MV-4-11 (cell line): Measurements from ENCODE around the gene ZNF189.

ENCODE experiments used
- DNase-seq: peaks from one replicate; lab custom pipeline; 2025; lab: John Stamatoyannopoulos, UW

The ZNF189 gene

GRCh38 chr9:101419863-101420262 lies 21.2 kb downstream of the ZNF189 start:
- DNase-seq: no peak

- no peak for DNase-seq
Observed at GRCh38 chr9:101421653-101422065, 23.0 kb downstream of the ZNF189 start.

GRCh38 chr9:101427358-101427757 lies 28.7 kb downstream of the ZNF189 start:
- DNase-seq: no peak

- no peak for DNase-seq
Observed at GRCh38 chr9:101427957-101428655, 29.5 kb downstream of the ZNF189 start.

- no peak for DNase-seq
Observed at GRCh38 chr9:101428909-101429308, 30.3 kb downstream of the ZNF189 start.

DNA sequence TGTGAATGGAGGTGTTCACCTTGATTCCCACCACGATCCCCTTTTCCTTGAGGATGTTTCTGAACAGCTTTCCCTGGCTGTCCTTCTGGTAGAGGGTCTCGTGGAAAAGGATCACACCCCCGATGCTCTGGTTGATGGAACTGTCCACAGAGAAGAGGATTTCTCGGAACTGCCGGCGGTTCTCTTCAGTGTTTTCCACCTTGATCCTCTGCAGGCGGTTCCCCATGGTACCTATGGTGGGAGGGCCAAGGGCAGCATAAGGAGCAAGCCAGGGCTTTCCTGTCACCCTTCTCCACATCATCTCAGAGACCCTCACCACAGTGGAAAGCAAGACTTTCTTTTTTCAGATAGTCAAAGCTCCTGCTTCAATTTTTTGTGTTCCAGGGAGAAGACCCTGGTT lies 31.1 kb downstream of the ZNF189 start:
- DNase-seq: no peak

DNA sequence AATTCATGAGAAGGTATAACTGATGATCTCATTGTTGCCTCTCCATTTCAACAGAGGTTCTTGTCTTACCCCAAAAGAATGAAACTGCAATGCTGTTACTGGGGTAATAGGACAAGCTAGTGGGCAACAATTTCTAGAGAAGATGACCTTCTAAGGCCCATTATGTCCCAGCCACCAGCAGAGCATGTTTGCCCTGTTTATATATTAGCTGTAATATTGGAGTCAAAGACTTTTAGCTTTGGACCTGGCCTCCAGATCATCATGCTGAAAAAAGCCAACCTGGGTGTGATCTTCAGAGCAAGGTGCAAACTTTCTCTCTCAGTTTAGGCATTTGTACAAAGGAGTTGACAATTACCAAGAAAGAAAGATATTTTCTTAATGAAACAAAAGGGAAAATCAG lies 33.5 kb downstream of the ZNF189 start:
- DNase-seq: no peak

- no peak for DNase-seq
Observed at GRCh38 chr9:101432740-101433139, 34.1 kb downstream of the ZNF189 start.

DNA sequence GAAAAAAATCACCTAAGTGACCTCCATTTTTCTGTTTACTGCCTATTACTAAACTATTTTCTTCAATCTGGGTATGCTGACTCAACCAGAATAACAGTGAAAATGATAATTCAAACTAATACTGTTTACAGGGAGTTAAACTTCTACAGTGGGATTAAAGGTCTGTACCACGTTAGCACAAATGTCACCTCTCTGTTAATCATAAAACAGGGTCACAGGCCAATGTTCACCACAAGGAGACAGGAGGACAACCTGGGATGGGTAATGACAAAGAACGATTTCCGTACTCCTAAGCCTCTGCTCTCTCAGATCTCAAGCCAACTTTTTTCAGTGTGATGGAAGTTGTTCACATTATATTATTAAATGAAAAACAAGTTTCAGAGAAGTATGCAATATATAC lies 34.6 kb downstream of the ZNF189 start:
- no peak for DNase-seq

GRCh38 chr9:101434998-101435397 lies 36.3 kb downstream of the ZNF189 start:
- DNase-seq: peak; percentile 38

DNA sequence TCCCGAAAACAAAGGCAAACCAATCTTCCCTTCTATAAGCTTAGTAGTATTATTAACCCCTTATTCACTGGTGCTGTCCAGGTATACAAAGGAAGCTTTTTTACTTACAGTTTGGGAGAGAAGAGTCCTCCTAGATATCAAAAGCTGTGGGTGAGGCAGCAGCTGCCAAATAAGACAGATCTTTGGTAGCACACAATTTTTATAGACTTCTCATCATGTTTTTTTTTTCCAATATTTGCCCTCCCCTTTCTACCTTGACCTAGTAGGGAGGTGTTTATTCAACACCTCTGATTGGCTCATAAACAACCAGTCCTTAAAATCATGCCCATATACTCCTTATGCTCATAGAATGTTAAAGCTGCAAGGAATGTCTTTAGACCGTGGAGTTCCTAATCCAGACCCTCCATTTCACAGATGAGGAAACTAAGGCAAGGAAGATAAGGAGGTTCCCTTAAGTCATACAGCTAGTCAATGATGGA lies 37.0 kb downstream of the ZNF189 start, which contains the start of gene ALDOB:
Gene ALDOB (minus strand): TSS at position 174 of the 479 bp plus-strand sequence. CDS start 4,887 bp downstream, outside the sequence.
- DNase-seq: no peak

DNA sequence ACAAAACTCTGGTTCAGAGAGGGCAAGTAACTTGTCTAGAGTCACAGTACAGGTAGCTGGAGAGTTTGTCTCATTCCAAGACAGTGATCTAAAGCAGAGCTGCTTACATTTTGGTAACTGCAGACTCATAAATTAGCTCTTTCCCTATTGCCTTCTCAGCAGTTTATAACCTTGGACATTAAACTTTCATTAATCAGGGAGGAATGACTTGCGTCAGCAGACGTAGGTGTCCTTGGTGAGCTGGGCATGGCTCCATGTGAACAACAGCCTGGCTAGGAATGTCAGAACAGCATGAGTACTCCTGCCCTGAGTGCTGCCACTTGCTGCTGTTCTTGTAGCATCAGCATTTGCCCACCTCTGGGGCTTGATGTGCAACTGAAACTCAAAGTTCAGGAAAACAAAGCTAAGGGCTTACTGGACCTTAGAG lies 39.2 kb downstream of the ZNF189 start:
- DNase-seq: no peak

DNA sequence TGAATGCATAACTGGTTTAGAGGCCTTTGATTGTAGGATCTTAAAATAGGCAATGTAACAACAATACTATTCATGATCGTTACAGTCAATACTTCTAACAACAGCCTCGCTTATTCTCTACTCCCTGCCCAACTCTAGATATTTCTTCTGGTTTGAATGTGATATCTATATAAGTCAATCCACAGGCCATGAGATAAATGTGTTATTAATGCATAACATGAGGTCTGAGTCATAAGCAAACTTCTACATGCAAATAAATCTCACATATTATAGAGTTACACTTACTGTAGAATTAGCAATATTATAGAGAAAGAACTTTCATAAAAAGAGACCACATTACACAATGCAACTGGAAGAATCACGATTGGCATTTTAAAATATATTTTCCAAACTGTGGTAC lies 39.9 kb downstream of the ZNF189 start:
- no peak for DNase-seq

- DNase-seq: no peak
Observed at GRCh38 chr9:101440714-101441230, 42.1 kb downstream of the ZNF189 start.

- DNase-seq: no peak
Observed at GRCh38 chr9:101442318-101442717, 43.7 kb downstream of the ZNF189 start.

- no peak for DNase-seq
Observed at GRCh38 chr9:101442736-101443135, 44.1 kb downstream of the ZNF189 start.

DNA sequence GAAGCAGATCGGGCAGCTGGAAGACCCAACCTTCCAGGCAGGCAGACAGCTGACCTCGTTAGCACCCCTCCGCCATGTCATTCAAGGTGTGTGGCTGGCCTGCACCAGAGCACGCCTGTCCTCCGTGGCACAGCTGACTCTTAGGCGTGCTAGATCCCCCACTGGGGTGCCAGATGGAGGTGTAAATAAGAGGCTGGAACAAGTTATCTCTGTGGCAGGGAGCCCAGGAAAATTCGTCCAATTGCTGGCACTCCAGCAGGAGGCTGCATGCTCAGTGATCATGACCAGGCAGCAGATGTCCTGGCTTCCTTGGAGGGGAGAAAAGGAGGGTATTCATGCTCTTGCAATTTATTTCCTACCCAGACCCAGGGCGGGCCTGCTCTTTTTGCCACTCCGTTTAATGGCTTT lies 44.7 kb downstream of the ZNF189 start:
- no peak for DNase-seq

DNA sequence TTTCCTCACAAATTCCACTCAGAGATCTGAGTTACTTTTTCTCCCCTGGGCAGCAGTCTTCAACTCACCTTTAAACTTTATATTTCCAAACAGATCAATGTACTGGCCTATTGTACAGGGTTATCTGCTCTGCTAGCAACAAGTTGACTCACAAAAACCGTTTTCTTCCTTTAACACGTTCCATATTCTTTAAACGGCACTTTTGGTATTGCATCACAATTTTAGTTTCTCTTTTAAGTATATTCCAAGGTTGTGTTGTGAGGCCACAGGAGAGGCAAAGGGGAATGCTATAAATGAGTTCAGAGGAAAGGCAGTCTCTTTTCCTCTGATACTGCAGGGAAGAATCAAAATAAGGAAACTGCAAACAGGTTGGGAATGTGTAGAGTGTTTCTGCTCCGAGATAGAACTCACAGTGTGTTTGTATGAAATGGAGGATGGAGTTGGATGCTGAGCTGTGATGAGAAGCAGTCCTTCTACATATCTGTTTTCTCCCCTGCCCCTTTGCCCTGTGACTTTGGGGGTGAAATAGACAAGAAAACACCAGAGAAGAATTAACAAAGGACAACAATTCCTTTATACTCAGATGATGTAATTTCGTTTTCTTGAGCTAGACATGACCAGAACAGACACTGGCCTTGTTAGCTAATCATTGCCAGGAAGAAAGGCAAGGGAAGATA lies 46.8 kb downstream of the ZNF189 start:
- peak; percentile 75 for DNase-seq

DNA sequence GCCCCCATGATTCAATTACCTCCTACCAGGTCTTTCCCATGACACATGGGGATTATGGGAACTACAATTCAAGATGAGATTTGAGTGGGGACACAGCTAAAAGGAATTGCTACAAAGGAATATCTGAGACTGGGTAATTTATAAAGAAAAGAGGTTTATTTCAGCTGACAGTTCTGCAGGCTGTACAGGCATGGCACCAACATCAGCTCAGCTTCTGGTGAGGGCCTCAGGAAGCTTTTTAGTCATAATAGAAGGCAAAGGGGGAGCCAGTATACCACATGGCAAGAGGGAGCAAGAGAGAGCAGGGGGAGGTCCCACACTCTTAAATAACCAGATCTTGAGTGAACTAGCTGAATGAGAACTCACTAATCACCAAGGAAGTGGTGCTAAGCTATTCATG lies 48.1 kb downstream of the ZNF189 start:
- no peak for DNase-seq

DNA sequence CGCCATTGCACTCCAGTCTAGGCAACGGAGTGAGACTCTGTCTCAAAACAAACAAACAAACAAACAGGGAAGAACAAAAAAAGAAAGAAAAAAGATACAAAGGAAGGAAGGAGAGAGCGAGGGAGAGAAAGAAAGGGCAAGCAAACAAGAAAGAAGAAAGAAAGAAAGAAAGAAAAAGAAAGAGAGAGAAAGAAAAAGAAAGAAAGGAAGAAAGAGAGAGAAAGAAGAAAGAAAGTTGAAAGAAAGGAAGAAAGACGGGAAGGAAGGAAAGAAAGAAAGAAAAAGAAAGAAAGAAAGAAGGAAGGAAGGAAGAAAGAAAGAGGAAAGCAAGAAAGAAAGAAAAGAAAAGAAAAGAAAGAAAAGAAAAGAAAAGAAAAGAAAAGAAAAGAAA lies 50.0 kb downstream of the ZNF189 start:
- no peak for DNase-seq

DNA sequence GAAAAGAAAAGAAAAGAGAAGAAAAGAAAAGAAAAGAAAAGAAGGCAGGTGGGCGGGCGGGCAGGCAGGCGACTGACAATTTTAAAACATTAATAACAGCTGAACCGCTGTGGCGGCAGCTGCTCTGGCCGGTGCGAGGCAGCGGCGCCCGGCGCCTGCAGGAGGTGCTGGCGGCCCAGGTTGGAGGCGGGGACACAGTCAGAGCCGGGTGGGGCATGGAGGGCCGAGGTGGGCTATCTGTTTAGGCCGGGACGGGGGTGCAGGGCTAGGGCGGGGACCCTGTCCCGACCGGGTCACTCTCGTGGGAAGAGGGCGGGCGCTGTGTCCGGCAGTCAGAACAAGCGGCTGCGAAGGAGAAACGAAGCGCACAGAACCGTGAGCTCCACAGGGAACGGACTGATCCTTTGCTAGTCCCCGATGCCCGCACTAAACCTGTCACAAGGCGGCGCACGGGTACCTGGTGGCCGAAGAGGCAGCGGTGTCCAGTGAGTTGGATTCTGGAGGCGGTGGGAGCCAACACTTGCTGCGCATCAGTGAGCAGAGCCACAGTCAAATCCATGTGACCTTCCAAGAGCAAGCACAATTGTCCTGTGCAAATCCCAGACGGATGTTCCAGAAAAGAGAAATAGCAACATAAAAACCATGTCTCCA lies 50.5 kb downstream of the ZNF189 start:
- peak; percentile 44 for DNase-seq

DNA sequence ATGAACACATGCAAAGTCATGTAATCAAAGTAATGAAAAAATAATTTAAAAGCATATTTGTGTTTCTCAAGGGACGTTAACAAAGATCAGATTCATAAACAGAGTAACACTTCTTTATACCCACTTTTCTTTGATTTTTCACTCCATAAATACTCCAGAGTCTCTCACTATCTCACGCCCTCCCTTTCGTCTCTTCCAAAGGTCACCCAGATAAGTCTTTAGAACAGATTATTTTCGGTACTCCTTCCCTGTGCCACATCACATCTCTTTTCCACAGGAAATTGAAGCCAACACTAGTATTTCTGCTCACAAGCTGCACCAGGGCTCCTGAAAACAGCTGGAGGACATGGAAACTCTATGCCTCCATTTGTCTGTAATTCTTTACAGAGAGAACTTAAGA lies 52.3 kb downstream of the ZNF189 start:
- DNase-seq: no peak

- DNase-seq: no peak
Observed at GRCh38 chr9:101451498-101451897, 52.8 kb downstream of the ZNF189 start.
